Thyroid gland (tissue), 4 donors: ENCODE results near the gene CFDP1. TPM values are rescaled to one million over a fixed set of nuclear protein-coding genes. Genes with fewer than 3 reads are reported as not detected.

Experiments used
- DNase-seq, 2 donors: peaks; one replicate each; pipeline ENCODE4 v3.0.0-alpha.2; 2019
- H3K27ac ChIP-seq, 3 donors: fragments of 200-600 bp; sonication (generic); 1 replicate in 2 of 3; 2 replicates in 1 of 3; pipeline ENCODE4 v1.5.1; 2016 to 2019; ENCODE audit warnings: mild to moderate bottlenecking in 1 of 3, moderate library complexity in 1 of 3
- H3K27me3 ChIP-seq: fragments of 200-600 bp; sonication (generic); one replicate; pipeline ENCODE4 v1.5.1; 2019
- H3K36me3 ChIP-seq, 2 donors: fragments of 200-600 bp; sonication (generic); one replicate each; pipeline ENCODE4 v1.5.1; 2016 to 2019
- H3K4me1 ChIP-seq, 2 donors: fragments of 200-600 bp; sonication (generic); one replicate each; pipeline ENCODE4 v1.5.1; 2017 to 2019
- H3K4me3 ChIP-seq, 3 donors: fragments of 200-600 bp; sonication (generic); replicated peaks in 1 of 3; 1 replicate in 2 of 3; 2 replicates in 1 of 3; pipeline ENCODE4 v1.5.1; 2016; ENCODE audit warnings: mild to moderate bottlenecking in 1 of 3
- H3K9me3 ChIP-seq: fragments of 200-600 bp; sonication (generic); one replicate; pipeline ENCODE4 v1.5.1; 2017
- POLR2A ChIP-seq, 2 donors: fragments of 450-650 bp; IDR thresholded peaks; one replicate each; pipeline ENCODE4 v1.6.1; 2017; ENCODE audit warnings: antibody characterized with exemption in 2 of 2, mild to moderate bottlenecking in 2 of 2, moderate library complexity in 1 of 2
- WGBS, 2 donors: methylation state at CpG; one replicate each; pipeline ENCODE4 v1.1.5; 2017; 5-methylcytosine and 5-hydroxymethylcytosine counted together
- intact Hi-C: fragments of 100-400 bp; cut with DNase I; formaldehyde crosslinking; loops from one replicate; pipeline ENCODE4 v1.15.1; 2023
- total RNA-seq, 4 donors: library from RNA; depleted of rRNA; stranded (reverse); fragments of >200 nt; gene quantifications; one replicate each; pipeline ENCODE4 v1.2.3, GENCODE V29; 2016
- TF ChIP-seq, protein P1 (sequence below), 6 experiments: fragments of 200-600 bp in 3 of 6; fragments of 450-650 bp in 3 of 6; sonication (generic) in 3 of 6; IDR thresholded peaks; one replicate each; pipeline ENCODE4 v1.5.1; 2016 to 2019; ENCODE audit warnings: antibody characterized with exemption in 6 of 6, mild to moderate bottlenecking in 2 of 6, inconsistent platforms in 1 of 6, moderate library complexity in 1 of 6

CFDP1 gene
- total RNA-seq, 4 donors from 2014 or later = 50.5 to 77.9 (median 60.7) TPM

DNA sequence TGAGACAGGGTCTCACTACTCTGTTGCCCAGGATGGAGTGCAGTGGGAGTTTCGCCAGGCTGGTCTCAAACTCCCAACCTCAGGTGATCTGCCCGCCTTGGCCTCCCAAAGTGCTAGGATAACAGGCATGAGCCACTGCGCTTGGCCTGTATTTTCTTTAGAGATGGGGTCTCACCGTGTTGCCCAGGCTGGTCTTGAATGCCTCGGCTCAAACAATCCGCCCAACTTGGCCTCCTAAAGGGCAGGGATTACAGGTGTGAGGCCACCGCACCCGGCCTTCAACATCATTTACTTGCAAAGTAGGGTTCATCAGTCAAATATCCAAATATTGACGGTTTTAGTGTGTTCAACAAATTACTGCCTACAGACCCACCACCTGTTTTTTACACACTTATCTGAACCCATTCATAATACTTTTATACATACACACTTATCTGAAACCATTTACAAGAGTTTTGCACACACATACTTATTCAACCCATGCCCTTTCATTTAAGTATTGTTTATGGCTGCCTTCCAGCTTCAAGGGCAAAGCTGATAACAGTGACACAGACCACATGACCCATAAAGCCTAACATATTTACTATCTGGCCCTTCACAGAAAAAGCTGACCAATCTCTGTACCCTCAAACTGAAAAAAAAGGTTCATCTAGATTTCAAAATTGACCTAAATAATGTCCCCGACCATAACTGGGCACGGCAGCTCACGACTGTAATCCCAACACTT, 19.3 kb upstream of the CFDP1 start:
- no peak for TF ChIP-seq POLR2A (IDR thresholded peaks at IDR 0.05)
- TF ChIP-seq, protein P1, sequence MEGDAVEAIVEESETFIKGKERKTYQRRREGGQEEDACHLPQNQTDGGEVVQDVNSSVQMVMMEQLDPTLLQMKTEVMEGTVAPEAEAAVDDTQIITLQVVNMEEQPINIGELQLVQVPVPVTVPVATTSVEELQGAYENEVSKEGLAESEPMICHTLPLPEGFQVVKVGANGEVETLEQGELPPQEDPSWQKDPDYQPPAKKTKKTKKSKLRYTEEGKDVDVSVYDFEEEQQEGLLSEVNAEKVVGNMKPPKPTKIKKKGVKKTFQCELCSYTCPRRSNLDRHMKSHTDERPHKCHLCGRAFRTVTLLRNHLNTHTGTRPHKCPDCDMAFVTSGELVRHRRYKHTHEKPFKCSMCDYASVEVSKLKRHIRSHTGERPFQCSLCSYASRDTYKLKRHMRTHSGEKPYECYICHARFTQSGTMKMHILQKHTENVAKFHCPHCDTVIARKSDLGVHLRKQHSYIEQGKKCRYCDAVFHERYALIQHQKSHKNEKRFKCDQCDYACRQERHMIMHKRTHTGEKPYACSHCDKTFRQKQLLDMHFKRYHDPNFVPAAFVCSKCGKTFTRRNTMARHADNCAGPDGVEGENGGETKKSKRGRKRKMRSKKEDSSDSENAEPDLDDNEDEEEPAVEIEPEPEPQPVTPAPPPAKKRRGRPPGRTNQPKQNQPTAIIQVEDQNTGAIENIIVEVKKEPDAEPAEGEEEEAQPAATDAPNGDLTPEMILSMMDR (IDR thresholded peaks at IDR 0.05) = no peak
- intact Hi-C loops = no loop called here
- 94 to 96% methylated on average over 12 of the region's 12 CpGs for WGBS, 2 donors
- Histone ChIP-seq H3K36me3 (peaks cover 0 to 3% of the 10 kb centered on the region in 2 donors), H3K27me3 (no peaks in the 10 kb centered on the region), H3K4me3 (no peak overlapping the region), H3K27ac (no peak overlapping the region), H3K4me1 (peaks cover 7 to 19% of the 10 kb centered on the region in 2 donors), H3K9me3 (no peaks in the 10 kb centered on the region)
- no peak for DNase-seq

DNA sequence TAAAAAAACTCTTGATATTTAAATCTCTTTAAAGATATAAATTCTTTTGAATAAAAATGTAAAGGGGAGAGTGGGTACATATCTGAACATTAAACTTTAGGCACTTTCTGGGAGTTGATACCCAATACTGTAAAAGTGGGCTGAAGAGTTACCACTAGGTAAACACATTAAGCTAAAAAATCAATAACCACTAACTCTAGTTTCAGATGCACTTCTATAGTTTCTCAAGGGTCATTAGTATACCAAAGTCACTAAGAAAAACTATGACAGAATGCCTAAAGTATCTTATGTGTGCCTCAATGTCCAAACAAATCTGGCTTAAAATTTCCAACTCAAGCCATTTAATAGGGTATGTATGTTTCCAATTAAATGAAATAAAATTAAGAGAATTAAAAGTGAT, 13.1 kb upstream of the CFDP1 start:
- no peak for DNase-seq
- no peak overlapping the region for H3K27ac ChIP-seq
- intact Hi-C loops = no loop called here
- peaks cover 0 to 3% of the 10 kb centered on the region in 2 donors for H3K36me3 ChIP-seq
- no peaks in the 10 kb centered on the region for H3K4me1 ChIP-seq
- no peak overlapping the region for H3K4me3 ChIP-seq
- no peaks in the 10 kb centered on the region for H3K9me3 ChIP-seq
- H3K27me3 ChIP-seq = no peaks in the 10 kb centered on the region
- TF ChIP-seq, protein P1 (IDR thresholded peaks at IDR 0.05) = no peak
- no peak for TF ChIP-seq POLR2A (IDR thresholded peaks at IDR 0.05)

- intact Hi-C loops = no loop called here
- DNase-seq = no peak
- TF ChIP-seq, protein P1 (IDR thresholded peaks at IDR 0.05) = no peak
- TF ChIP-seq POLR2A (IDR thresholded peaks at IDR 0.05) = no peak
- no peaks in the 10 kb centered on the region for H3K36me3 ChIP-seq
- WGBS, 2 donors = 88 to 94% methylated on average over 4 to 5 of the region's 5 CpGs
- no peaks in the 10 kb centered on the region for H3K27me3 ChIP-seq
- H3K9me3 ChIP-seq = no peaks in the 10 kb centered on the region
- no peaks in the 10 kb centered on the region for H3K4me1 ChIP-seq
- no peak overlapping the region for H3K27ac ChIP-seq
- no peak overlapping the region for H3K4me3 ChIP-seq
These were observed 12.0 kb upstream of the CFDP1 start for GRCh38 chr16:75445298-75445697.

DNA sequence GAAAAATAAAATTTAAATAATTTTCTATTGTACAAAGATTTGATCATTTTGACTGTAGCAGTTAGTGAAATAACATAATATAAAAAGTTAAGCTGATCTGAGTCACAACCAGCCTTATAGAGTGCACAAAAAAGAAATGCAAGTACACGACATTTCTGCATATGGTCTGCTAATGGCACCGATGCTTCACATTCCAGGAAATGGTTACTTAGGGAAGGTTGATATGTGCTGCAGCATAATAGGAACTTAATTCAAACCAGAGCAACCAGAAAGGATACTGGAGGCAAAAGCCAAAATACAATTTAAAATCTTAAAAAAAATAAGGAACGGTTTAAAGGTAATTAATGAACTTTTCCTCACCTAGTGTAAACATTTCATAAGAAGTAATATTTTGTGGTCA, 10.0 kb upstream of the CFDP1 start:
- H3K9me3 ChIP-seq = no peaks in the 10 kb centered on the region
- no peak overlapping the region for H3K27ac ChIP-seq
- 81 to 88% methylated on average over 3 of the region's 3 CpGs for WGBS, 2 donors
- TF ChIP-seq, protein P1 (IDR thresholded peaks at IDR 0.05) = no peak
- no peak for TF ChIP-seq POLR2A (IDR thresholded peaks at IDR 0.05)
- no peak overlapping the region for H3K4me3 ChIP-seq
- no peaks in the 10 kb centered on the region for H3K4me1 ChIP-seq
- no peaks in the 10 kb centered on the region for H3K27me3 ChIP-seq
- H3K36me3 ChIP-seq = no peaks in the 10 kb centered on the region
- intact Hi-C loops = no loop called here
- DNase-seq = no peak

DNA sequence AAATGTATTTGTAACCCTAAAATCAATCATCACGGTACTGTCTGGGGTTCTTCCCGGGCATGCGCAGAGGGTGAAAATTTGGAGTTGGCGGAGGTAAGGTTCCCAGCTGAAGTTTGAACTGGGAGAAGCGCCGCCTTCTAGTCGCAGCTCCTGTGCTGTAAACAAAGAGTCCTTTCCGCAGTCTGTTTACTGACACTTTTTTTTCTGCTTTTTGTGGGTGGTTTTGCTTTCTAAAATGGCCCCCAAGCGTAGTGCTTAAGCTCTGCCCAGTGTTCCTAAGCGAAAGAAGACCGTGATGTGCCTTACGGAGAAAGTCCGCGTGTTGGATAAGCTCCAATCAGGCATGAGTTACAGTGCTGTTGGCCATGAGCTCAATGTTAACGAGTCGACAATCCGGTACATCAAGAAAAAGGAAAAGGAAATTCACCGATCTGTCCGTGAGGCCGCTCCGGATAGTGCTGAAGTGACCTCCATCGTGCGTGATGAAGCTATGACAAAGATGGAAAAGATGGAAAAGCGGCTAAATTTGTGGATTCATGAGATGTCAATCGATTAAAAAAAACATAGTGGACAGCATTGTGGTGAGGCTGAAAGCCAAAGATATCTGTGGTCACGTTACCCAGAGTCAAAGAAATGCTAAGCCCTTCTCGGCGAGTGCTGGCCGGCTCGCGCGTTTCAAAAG, 570 bp upstream of the CFDP1 start:
- WGBS, 2 donors = 2 to 3% methylated on average over 32 of the region's 32 CpGs
- peak overlapping the region; percentile 30 to 78 (median 48) for H3K4me3 ChIP-seq
- peak; percentile 75 to 82 for DNase-seq
- peak overlapping the region; percentile 92 to 99 (median 98) for H3K27ac ChIP-seq
- no peaks in the 10 kb centered on the region for H3K36me3 ChIP-seq
- H3K4me1 ChIP-seq = peaks cover 0 to 25% of the 10 kb centered on the region in 2 donors
- TF ChIP-seq, protein P1 (IDR thresholded peaks at IDR 0.05) = no peak
- TF ChIP-seq POLR2A (IDR thresholded peaks at IDR 0.05) = peak in 1 of 2 donors; percentile 46
- H3K9me3 ChIP-seq = no peaks in the 10 kb centered on the region
- intact Hi-C loops = loop anchor here (2.0 kb wide), 1 partner anchor 31 kb away; the partner anchor contains the start of gene TMEM170A
- H3K27me3 ChIP-seq = no peaks in the 10 kb centered on the region
